ENCODE measurements around the gene PRDM16. TPM values are rescaled to one million over a fixed set of nuclear protein-coding genes. Genes with fewer than 3 reads are reported as not detected.
A peak's percentile ranks its signal among the peaks of the same experiment; 100 is the strongest.

Gene PRDM16
- total and polyA plus RNA-seq, 2 of the 13 experiments (the other 11 are each of a cell fraction or from before 2014, with no cell fraction given), result 0.15 to 0.81 TPM

DNA sequence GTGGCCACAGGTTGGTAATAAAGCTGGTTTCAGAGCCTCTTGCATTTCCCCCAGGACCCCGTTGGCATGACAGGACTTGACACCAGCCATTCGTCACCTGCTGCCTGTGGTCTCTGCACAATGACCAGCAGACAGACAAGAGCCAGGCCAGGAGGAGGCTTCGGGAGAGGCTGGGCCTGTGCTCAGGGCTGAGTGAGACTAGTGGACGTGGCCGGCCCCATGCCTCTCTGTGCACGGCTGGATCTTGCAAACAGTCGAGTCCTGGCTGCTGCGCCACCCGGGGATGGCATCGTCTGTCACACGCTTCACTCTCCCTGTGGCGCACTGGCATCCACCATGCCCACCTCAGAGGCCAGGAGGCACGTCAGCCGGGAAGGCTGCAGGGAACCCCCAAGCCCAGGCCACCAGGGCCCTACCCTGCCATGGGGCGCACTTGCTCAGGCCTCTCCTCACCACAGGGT is 208.0 kb downstream of the PRDM16 start:
- no peak for FAIRE-seq
- in situ Hi-C loops (cut with HindIII; ENCODE audit: extremely low pct_ligation_motif_present, low pct_unique_long_range_greater_than_20kb), result loop anchor here (25.0 kb wide), 1 partner anchor 215 kb away; the partner anchor contains the start of gene PRDM16
- peaks cover 3 to 16% of the 10 kb centered on the region in 2 experiments; a peak in 3 of 5 replicates for H3K27me3 ChIP-seq (ENCODE audit: control insufficient read depth in 1 of 2, insufficient read depth in 2 of 2, low read length in 2 of 2)
- no peaks in the 10 kb centered on the region for H3K36me3 ChIP-seq (replicated peaks in 1 of 2; ENCODE audit: control insufficient read depth in 1 of 2, insufficient read depth in 2 of 2, low read length in 2 of 2)
- POLR2A ChIA-PET, result no interaction called here
- DNase-seq (ENCODE audit: low spot score), result no peak
- H3K4me1 ChIP-seq (ENCODE audit: insufficient read depth, low read length), result peaks cover 13% of the 10 kb centered on the region; the same call in 1 of the 2 replicates
- H3K4me3 ChIP-seq (replicated peaks in 1 of 3; ENCODE audit: insufficient read depth in 1 of 3, low read depth in 2 of 3, low read length in 3 of 3), result no peak overlapping the region
- no peaks in the 10 kb centered on the region for H3K79me2 ChIP-seq (ENCODE audit: insufficient read depth, low read length)
- no peak for ATAC-seq
- H4K20me1 ChIP-seq (ENCODE audit: insufficient read depth, low read length), result no peaks in the 10 kb centered on the region
- no TSS peak for BruUV-seq (replicated peaks)
- 85% methylated on average over 3 of the region's 15 CpGs for WGBS (ENCODE audit: low lambda C conversion rate)
- CTCF ChIA-PET (ENCODE audit: low intra/inter-chr PET ratio, low total read pairs), result no interaction called here
- H3K9ac ChIP-seq (ENCODE audit: insufficient read depth, low read depth, low read length), result no peak overlapping the region
- H2AFZ ChIP-seq (ENCODE audit: low read length), result no peak overlapping the region
- TF ChIP-seq MAFF (IDR thresholded peaks at IDR 0.05; ENCODE audit: low read depth, low read length) (no peak), RFX5 (IDR thresholded peaks at IDR 0.05; ENCODE audit: low read depth, low read length) (no peak), ZNF337 (CRISPR knock-in tag; IDR thresholded peaks at IDR 0.05; ENCODE audit: borderline replicate concordance, low read depth) (no peak), ZNF549 (CRISPR knock-in tag; IDR thresholded peaks at IDR 0.05) (no peak)
- no peak overlapping the region for H3K27ac ChIP-seq (ENCODE audit: extremely low read length, insufficient read depth, low read length)
- intact Hi-C loops (cut with micrococcal nuclease; ENCODE audit: unreplicated experiment), result no loop called here
- H3K9me3 ChIP-seq (ENCODE audit: low read length), result no peaks in the 10 kb centered on the region
- H3K4me2 ChIP-seq (ENCODE audit: low read depth, low read length), result no peak overlapping the region

DNA sequence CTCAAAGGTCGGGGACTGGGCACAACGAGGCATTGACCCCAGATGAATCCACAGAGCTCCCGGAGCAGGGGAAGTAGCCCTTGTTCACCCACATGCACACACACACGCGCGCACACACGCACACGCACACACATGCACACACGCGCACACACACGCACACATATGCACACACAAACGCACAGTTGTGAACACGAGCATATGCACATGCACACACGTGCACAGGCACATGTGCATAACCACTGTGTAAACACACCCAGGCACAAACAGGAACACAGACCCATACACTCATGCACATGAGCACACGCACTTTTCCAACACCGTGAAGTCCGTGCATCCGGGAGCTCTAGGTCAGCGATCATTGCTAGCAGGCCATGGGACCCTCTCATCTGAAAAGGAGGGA is 208.6 kb downstream of the PRDM16 start:
- ATAC-seq (no peak), FAIRE-seq (no peak), DNase-seq (ENCODE audit: low spot score) (no peak)
- Histone ChIP-seq H2AFZ (ENCODE audit: low read length) (no peak overlapping the region), H3K9ac (ENCODE audit: insufficient read depth, low read depth, low read length) (no peak overlapping the region), H3K27me3 (ENCODE audit: control insufficient read depth in 1 of 2, insufficient read depth in 2 of 2, low read length in 2 of 2) (peaks cover 4 to 16% of the 10 kb centered on the region in 2 experiments; a peak in 2 of 5 replicates), H3K36me3 (replicated peaks in 1 of 2; ENCODE audit: control insufficient read depth in 1 of 2, insufficient read depth in 2 of 2, low read length in 2 of 2) (no peaks in the 10 kb centered on the region), H4K20me1 (ENCODE audit: insufficient read depth, low read length) (no peaks in the 10 kb centered on the region), H3K79me2 (ENCODE audit: insufficient read depth, low read length) (no peaks in the 10 kb centered on the region), H3K4me3 (replicated peaks in 1 of 3; ENCODE audit: insufficient read depth in 1 of 3, low read depth in 2 of 3, low read length in 3 of 3) (no peak overlapping the region), H3K4me2 (ENCODE audit: low read depth, low read length) (no peak overlapping the region), H3K9me3 (ENCODE audit: low read length) (no peaks in the 10 kb centered on the region), H3K4me1 (ENCODE audit: insufficient read depth, low read length) (peaks cover 13% of the 10 kb centered on the region; the same call in 1 of the 2 replicates), H3K27ac (ENCODE audit: extremely low read length, insufficient read depth, low read length) (no peak overlapping the region)
- 48% methylated on average over 11 of the region's 19 CpGs for WGBS (ENCODE audit: low lambda C conversion rate)
- TF ChIP-seq ZNF777 (CRISPR knock-in tag; IDR thresholded peaks at IDR 0.05) (no peak), NCOR1 (IDR thresholded peaks at IDR 0.05; ENCODE audit: borderline replicate concordance, low read length) (no peak), ARNT2 (CRISPR knock-in tag; IDR thresholded peaks at IDR 0.05; ENCODE audit: low read depth) (no peak), BHLHE40 (IDR thresholded peaks at IDR 0.05; ENCODE audit: low read length) (peak; percentile 52)
- TF ChIP-seq, protein P1, sequence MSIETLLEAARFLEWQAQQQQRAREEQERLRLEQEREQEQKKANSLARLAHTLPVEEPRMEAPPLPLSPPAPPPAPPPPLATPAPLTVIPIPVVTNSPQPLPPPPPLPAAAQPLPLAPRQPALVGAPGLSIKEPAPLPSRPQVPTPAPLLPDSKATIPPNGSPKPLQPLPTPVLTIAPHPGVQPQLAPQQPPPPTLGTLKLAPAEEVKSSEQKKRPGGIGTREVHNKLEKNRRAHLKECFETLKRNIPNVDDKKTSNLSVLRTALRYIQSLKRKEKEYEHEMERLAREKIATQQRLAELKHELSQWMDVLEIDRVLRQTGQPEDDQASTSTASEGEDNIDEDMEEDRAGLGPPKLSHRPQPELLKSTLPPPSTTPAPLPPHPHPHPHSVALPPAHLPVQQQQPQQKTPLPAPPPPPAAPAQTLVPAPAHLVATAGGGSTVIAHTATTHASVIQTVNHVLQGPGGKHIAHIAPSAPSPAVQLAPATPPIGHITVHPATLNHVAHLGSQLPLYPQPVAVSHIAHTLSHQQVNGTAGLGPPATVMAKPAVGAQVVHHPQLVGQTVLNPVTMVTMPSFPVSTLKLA (IDR thresholded peaks at IDR 0.05), result peak; percentile 83
- in situ Hi-C loops (cut with HindIII; ENCODE audit: extremely low pct_ligation_motif_present, low pct_unique_long_range_greater_than_20kb), result loop anchor here (25.0 kb wide), 1 partner anchor 215 kb away; the partner anchor contains the start of gene PRDM16
- no TSS peak for BruUV-seq (replicated peaks)
- ChIA-PET CTCF (ENCODE audit: low intra/inter-chr PET ratio, low total read pairs) (no interaction called here), POLR2A (no interaction called here)
- intact Hi-C loops (cut with micrococcal nuclease; ENCODE audit: unreplicated experiment), result no loop called here
